Sigmoid colon (tissue), 7 donors: Measurements from ENCODE around the gene ADK. TPM values are rescaled to one million over a fixed set of nuclear protein-coding genes. Genes with fewer than 3 reads are reported as not detected.

Experiments used
- DNase-seq: peaks from one replicate; pipeline ENCODE4 v3.0.0-alpha.2; 2019
- H3K27ac ChIP-seq, 4 donors: fragments of 200-600 bp; sonication (generic); one replicate each; pipeline ENCODE4 v1.5.1; 2016 to 2019; ENCODE audit warnings: mild to moderate bottlenecking in 1 of 4
- H3K27me3 ChIP-seq, 3 donors: fragments of 200-600 bp; sonication (generic); one replicate each; pipeline ENCODE4 v1.5.1; 2019; ENCODE audit warnings: mild to moderate bottlenecking in 1 of 3
- H3K36me3 ChIP-seq, 4 donors: fragments of 200-600 bp; sonication (generic); one replicate each; pipeline ENCODE4 v1.5.1; 2016 to 2019
- H3K4me1 ChIP-seq, 4 donors: fragments of 200-600 bp; sonication (generic); one replicate each; pipeline ENCODE4 v1.5.1; 2017 to 2019
- H3K4me3 ChIP-seq, 4 donors: fragments of 200-600 bp; sonication (generic); one replicate each; pipeline ENCODE4 v1.5.1; 2017 to 2019; ENCODE audit warnings: mild to moderate bottlenecking in 2 of 4, moderate library complexity in 1 of 4
- H3K9me3 ChIP-seq, 4 donors: fragments of 200-600 bp in 3 of 4; sonication (generic) in 3 of 4; one replicate each; pipeline versions ENCODE4 v1.5.1 to v1.6.1; 2013 to 2019
- EP300 ChIP-seq, 4 donors: sonication (generic); formaldehyde crosslinking; IDR thresholded peaks; one replicate each; pipeline ENCODE4 v1.6.1; 2017; ENCODE audit warnings: antibody characterized with exemption in 4 of 4
- POLR2A ChIP-seq, 2 donors: fragments of 450-650 bp; IDR thresholded peaks; one replicate each; pipeline ENCODE4 v1.6.1; 2016; ENCODE audit warnings: antibody characterized with exemption in 2 of 2, mild to moderate bottlenecking in 2 of 2, moderate library complexity in 2 of 2
- POLR2AphosphoS5 ChIP-seq, 4 donors: sonication (generic); formaldehyde crosslinking; IDR thresholded peaks; one replicate each; pipeline ENCODE4 v1.6.1; 2017; ENCODE audit warnings: antibody characterized with exemption in 4 of 4
- WGBS, 2 donors: extraction: QIAGEN DNeasy Blood & Tissue Kit; methylation state at CpG; one replicate each; pipeline ENCODE4 v1.1.7; 2013; 5-methylcytosine and 5-hydroxymethylcytosine counted together
- intact Hi-C: fragments of 100-400 bp; cut with DNase I; formaldehyde crosslinking; loops from one replicate; pipeline ENCODE4 v1.15.1; 2023
- polyA plus RNA-seq, 3 donors: library from polyadenylated mRNA; stranded (reverse); fragments of 200-250 nt; gene quantifications; one replicate each; pipeline ENCODE4 v1.2.3, GENCODE V29; 2013
- total RNA-seq, 4 donors: library from RNA; depleted of rRNA; stranded (reverse); fragments of >200 nt; gene quantifications; one replicate each; pipeline ENCODE4 v1.1.0, GENCODE V29; 2016
- TF ChIP-seq, protein P1 (sequence below), 4 experiments: fragments of 450-650 bp in 3 of 4; fragments of 200-600 bp in 1 of 4; IDR thresholded peaks; one replicate each; pipeline ENCODE4 v1.5.1; 2016 to 2019; ENCODE audit warnings: antibody characterized with exemption in 4 of 4, mild to moderate bottlenecking in 3 of 4, moderate library complexity in 2 of 4
- donor health status: healthy with polysubstance abuse.
- donor health status: Bipolar disorder and iron deficiency.
- donor health status: healthy.

The ADK gene
- total and polyA plus RNA-seq, 7 donors: 15.2 to 31.3 (median 25.3) TPM

DNA sequence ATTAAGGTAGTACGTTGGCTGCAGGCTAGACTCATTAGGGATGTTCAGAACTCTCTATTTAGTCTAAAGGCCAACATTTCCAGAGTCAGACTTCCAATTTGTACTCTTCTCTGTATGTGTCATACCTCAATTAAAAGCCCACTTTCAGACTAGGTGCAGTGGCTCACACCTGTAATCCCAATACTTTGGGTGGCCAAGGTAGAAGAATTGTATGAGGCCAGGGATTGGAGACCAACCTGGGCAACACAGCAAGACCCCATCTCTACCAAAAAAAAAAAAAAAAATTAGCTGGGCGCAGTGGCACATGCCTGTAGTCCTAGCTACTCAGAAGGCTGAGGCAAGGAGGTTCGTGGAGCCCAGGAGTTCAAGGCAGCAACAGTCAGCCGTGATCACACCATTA is 484.6 kb downstream of the ADK start:
- H3K9me3 ChIP-seq: peaks cover 0 to 8% (median 4%) of the 10 kb centered on the region in 4 donors
- no peaks in the 10 kb centered on the region for H3K27me3 ChIP-seq
- intact Hi-C loops: no loop called here
- no peak overlapping the region for H3K4me3 ChIP-seq
- WGBS, 2 donors: 97 to 98% methylated on average over 4 of the region's 4 CpGs
- peaks cover 0 to 9% (median 8%) of the 10 kb centered on the region in 4 donors for H3K4me1 ChIP-seq
- H3K36me3 ChIP-seq: no peaks in the 10 kb centered on the region
- no peak for TF ChIP-seq EP300 (IDR thresholded peaks at IDR 0.05)
- TF ChIP-seq, protein P1, sequence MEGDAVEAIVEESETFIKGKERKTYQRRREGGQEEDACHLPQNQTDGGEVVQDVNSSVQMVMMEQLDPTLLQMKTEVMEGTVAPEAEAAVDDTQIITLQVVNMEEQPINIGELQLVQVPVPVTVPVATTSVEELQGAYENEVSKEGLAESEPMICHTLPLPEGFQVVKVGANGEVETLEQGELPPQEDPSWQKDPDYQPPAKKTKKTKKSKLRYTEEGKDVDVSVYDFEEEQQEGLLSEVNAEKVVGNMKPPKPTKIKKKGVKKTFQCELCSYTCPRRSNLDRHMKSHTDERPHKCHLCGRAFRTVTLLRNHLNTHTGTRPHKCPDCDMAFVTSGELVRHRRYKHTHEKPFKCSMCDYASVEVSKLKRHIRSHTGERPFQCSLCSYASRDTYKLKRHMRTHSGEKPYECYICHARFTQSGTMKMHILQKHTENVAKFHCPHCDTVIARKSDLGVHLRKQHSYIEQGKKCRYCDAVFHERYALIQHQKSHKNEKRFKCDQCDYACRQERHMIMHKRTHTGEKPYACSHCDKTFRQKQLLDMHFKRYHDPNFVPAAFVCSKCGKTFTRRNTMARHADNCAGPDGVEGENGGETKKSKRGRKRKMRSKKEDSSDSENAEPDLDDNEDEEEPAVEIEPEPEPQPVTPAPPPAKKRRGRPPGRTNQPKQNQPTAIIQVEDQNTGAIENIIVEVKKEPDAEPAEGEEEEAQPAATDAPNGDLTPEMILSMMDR (IDR thresholded peaks at IDR 0.05): no peak
- TF ChIP-seq POLR2AphosphoS5 (IDR thresholded peaks at IDR 0.05): no peak
- TF ChIP-seq POLR2A (IDR thresholded peaks at IDR 0.05): no peak
- no peak overlapping the region for H3K27ac ChIP-seq
- DNase-seq: no peak

DNA sequence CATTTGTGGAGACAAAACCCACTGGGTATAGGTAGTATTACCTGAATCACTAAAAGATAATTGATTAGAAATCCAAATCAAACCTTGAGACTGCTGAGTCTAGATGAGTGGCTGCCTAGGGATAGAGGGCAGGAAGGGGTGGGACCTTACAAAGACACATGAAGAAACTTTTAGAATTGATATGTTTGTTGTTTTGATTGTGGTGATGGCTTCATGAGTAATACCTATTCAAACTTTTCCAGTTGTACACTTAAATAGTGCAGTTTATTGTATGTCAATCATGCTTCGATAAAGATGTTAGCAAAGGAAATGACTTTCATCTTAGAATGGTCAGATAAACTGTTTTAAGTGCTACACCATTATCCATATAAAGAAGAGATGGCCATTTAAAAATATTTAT is 486.7 kb downstream of the ADK start:
- Histone ChIP-seq H3K4me1 (peaks cover 0 to 18% (median 15%) of the 10 kb centered on the region in 4 donors), H3K9me3 (peaks cover 0 to 8% (median 4%) of the 10 kb centered on the region in 4 donors), H3K36me3 (no peaks in the 10 kb centered on the region), H3K27ac (no peak overlapping the region), H3K27me3 (no peaks in the 10 kb centered on the region), H3K4me3 (no peak overlapping the region)
- intact Hi-C loops: no loop called here
- WGBS, 2 donors: 78 to 92% methylated on average over 1 of the region's 1 CpG
- TF ChIP-seq EP300 (IDR thresholded peaks at IDR 0.05) (no peak), POLR2AphosphoS5 (IDR thresholded peaks at IDR 0.05) (no peak)
- no peak for DNase-seq

DNA sequence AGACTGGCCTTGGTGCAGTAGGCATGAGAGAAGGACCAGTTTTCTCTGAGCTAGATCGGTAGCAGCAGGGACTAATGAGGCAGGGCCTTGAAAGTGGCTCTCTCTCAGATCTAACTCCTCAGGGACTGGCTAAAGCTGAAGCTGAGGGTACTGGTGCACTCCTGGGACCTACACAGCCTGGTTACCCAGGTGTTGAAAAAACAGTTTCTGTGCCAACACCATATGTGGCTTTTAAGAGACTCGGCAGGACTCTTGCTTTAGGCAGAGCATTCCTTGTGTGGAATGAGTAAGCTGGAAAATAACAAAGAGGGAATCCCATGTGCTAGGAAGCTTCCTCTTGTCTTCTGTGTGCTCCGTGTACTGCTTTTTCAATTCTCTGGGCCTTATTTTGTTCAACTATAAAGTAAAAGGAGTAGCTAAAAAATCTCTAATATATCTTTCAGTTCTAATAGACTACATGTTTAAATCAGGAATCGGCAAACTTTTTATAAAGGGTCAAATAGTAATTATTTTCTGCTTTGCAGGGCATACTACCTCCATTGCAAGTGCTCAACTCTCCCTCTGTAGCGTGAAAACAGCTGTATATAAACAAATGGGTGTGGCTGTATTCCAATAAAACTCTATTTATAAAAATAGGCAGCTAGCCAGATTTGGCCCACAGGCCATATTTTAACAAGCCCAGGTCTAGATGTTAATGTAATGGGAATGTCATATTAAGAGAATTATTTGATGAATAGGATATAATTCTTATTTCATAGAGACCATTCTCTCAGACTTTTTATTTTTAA is 489.3 kb downstream of the ADK start:
- no peak overlapping the region for H3K4me3 ChIP-seq
- no peaks in the 10 kb centered on the region for H3K36me3 ChIP-seq
- DNase-seq: no peak
- intact Hi-C loops: no loop called here
- peak overlapping the region in 3 of 4 donors; percentile 41 to 59 (median 50) for H3K27ac ChIP-seq
- H3K27me3 ChIP-seq: no peaks in the 10 kb centered on the region
- 68 to 74% methylated on average over 5 of the region's 5 CpGs for WGBS, 2 donors
- no peak for TF ChIP-seq POLR2A (IDR thresholded peaks at IDR 0.05)
- TF ChIP-seq POLR2AphosphoS5 (IDR thresholded peaks at IDR 0.05): no peak
- TF ChIP-seq EP300 (IDR thresholded peaks at IDR 0.05): no peak
- TF ChIP-seq, protein P1 (IDR thresholded peaks at IDR 0.05): no peak
- H3K4me1 ChIP-seq: peaks cover 0 to 18% (median 15%) of the 10 kb centered on the region in 4 donors
- peaks cover 0 to 8% (median under 1%) of the 10 kb centered on the region in 4 donors for H3K9me3 ChIP-seq

DNA sequence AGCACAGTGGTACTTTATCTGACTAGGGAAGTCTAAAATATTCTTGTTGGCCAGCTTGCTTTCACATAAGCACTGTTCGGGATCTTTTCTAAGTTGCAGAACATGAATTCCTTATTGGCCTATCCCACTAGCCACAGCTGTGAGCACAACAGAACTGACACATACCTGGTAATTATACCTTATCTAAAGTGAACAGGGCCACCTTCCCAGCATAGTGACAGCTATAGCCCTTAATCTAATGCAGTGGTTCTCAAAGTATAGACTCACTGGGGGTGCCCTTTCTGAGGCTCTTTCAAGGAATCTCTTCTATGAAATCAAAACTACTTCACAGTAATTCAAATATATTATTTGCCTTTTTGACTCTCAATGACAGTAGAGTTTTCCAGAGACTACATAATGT is 490.6 kb downstream of the ADK start:
- peaks cover 0 to 18% (median 15%) of the 10 kb centered on the region in 4 donors for H3K4me1 ChIP-seq
- H3K4me3 ChIP-seq: no peak overlapping the region
- H3K9me3 ChIP-seq: peaks cover 0 to 4% (median 0%) of the 10 kb centered on the region in 4 donors
- no peak for DNase-seq
- 84 to 100% methylated on average over 1 of the region's 1 CpG for WGBS, 2 donors
- H3K27me3 ChIP-seq: no peaks in the 10 kb centered on the region
- no peak overlapping the region for H3K27ac ChIP-seq
- no peak for TF ChIP-seq POLR2A (IDR thresholded peaks at IDR 0.05)
- TF ChIP-seq, protein P1 (IDR thresholded peaks at IDR 0.05): no peak
- TF ChIP-seq POLR2AphosphoS5 (IDR thresholded peaks at IDR 0.05): no peak
- TF ChIP-seq EP300 (IDR thresholded peaks at IDR 0.05): no peak
- intact Hi-C loops: no loop called here
- H3K36me3 ChIP-seq: no peaks in the 10 kb centered on the region

DNA sequence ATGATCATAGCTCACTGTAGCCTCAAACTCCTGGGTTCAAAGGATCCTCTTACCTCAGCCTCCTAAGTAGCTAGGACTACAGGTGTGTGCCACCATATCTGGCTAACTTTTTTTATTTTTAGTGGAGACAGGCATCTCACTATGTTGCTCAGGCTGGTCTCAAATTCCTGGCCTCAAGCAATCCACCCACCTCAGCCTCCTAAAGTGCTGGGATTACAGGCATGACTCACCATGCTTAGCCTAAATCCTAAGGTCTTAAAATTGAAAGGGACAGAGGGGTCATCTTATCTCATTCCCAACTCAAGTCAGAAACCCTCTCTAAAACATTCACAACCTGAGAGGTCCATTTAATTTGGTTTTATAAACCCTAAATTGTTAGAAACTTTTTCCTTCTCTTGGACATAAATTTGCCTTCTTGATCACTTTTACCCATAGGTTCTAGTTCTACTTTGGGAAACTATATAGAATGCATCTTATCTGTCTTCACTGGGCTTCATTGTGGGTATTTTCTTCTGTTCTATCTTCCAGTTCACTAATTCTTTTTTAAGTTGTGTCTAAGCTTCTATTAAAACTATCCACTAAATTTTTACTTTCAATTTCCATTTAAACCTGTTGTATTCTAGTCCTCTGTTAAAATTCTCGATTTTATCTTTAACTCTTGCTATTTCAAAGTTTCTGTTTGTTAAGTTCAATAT is 492.0 kb downstream of the ADK start:
- no peak for DNase-seq
- Histone ChIP-seq H3K4me1 (peaks cover 0 to 18% (median 15%) of the 10 kb centered on the region in 4 donors), H3K36me3 (no peaks in the 10 kb centered on the region), H3K9me3 (peaks cover 0 to 4% (median 0%) of the 10 kb centered on the region in 4 donors), H3K4me3 (no peak overlapping the region), H3K27me3 (no peaks in the 10 kb centered on the region), H3K27ac (no peak overlapping the region)
- no peak for TF ChIP-seq EP300 (IDR thresholded peaks at IDR 0.05)
- TF ChIP-seq, protein P1 (IDR thresholded peaks at IDR 0.05): no peak
- TF ChIP-seq POLR2AphosphoS5 (IDR thresholded peaks at IDR 0.05): no peak
- no peak for TF ChIP-seq POLR2A (IDR thresholded peaks at IDR 0.05)
- intact Hi-C loops: no loop called here
- WGBS, 2 donors: 93 to 97% methylated on average over 1 of the region's 1 CpG
